Trophoblast cell (in vitro differentiated cells and primary cell): ENCODE results near the gene CYTH3.

ENCODE experiments used
- DNase-seq, 2 donors: peaks; one replicate each; pipeline ENCODE4 v3.0.0-alpha.2; 2016
- H2AFZ ChIP-seq: 2 replicates; pipeline ENCODE4 v1.6.1; 2013; ENCODE audit warnings: low read length, moderate library complexity, mild to moderate bottlenecking; ENCODE audit not compliant: insufficient read depth, poor library complexity
- H2AK5ac ChIP-seq: 2 replicates; pipeline ENCODE4 v1.6.1; 2013; ENCODE audit warnings: mild to moderate bottlenecking, low read length
- H2BK120ac ChIP-seq: 2 replicates; pipeline ENCODE4 v1.6.1; 2013; ENCODE audit warnings: low read length, mild to moderate bottlenecking, moderate library complexity; ENCODE audit not compliant: insufficient read depth, poor library complexity
- H2BK12ac ChIP-seq: 2 replicates; pipeline ENCODE4 v1.6.1; 2013; ENCODE audit warnings: mild to moderate bottlenecking, low read length, moderate library complexity
- H2BK5ac ChIP-seq: 2 replicates; pipeline ENCODE4 v1.6.1; 2013; ENCODE audit warnings: low read length, low read depth, moderate library complexity, mild to moderate bottlenecking; ENCODE audit not compliant: poor library complexity
- H3K14ac ChIP-seq: 2 replicates; pipeline ENCODE4 v1.6.1; 2013; ENCODE audit warnings: mild to moderate bottlenecking, low read length
- H3K18ac ChIP-seq: 2 replicates; pipeline ENCODE4 v1.6.1; 2013; ENCODE audit warnings: mild to moderate bottlenecking, low read length
- H3K23ac ChIP-seq: 2 replicates; pipeline ENCODE4 v1.6.1; 2013; ENCODE audit warnings: low read length
- H3K27ac ChIP-seq: 2 replicates; pipeline ENCODE4 v1.5.1; 2013; ENCODE audit warnings: low read depth, mild to moderate bottlenecking, inconsistent platforms, low read length, moderate library complexity
- H3K27me3 ChIP-seq: 2 replicates; pipeline ENCODE4 v1.6.1; 2013; ENCODE audit warnings: inconsistent platforms, mild to moderate bottlenecking, low read length, moderate library complexity; ENCODE audit not compliant: insufficient read depth
- H3K36me3 ChIP-seq, 2 experiments: 1 replicate in 1 of 2; 2 replicates in 1 of 2; pipeline ENCODE4 v1.6.1; 2013; ENCODE audit warnings: low read length in 2 of 2, mild to moderate bottlenecking in 2 of 2, moderate library complexity in 1 of 2; ENCODE audit not compliant: insufficient read depth in 2 of 2, control insufficient read depth in 1 of 2
- H3K4ac ChIP-seq: 2 replicates; pipeline ENCODE4 v1.6.1; 2013; ENCODE audit warnings: low read depth, mild to moderate bottlenecking, low read length, moderate library complexity
- H3K4me1 ChIP-seq, 2 experiments: 1 replicate in 1 of 2; 2 replicates in 1 of 2; pipeline ENCODE4 v1.6.1; 2013; ENCODE audit warnings: low read length in 2 of 2, mild to moderate bottlenecking in 2 of 2, moderate library complexity in 1 of 2; ENCODE audit not compliant: insufficient read depth in 2 of 2, control insufficient read depth in 1 of 2
- H3K4me2 ChIP-seq: 2 replicates; pipeline ENCODE4 v1.6.1; 2013; ENCODE audit warnings: inconsistent platforms, mild to moderate bottlenecking, low read length, moderate library complexity
- H3K4me3 ChIP-seq: 2 replicates; pipeline ENCODE4 v1.5.1; 2013; ENCODE audit warnings: mild to moderate bottlenecking, low read depth, low read length, inconsistent platforms
- H3K79me1 ChIP-seq: one replicate; pipeline ENCODE4 v1.6.1; 2013; ENCODE audit warnings: low read length
- H3K79me2 ChIP-seq: 2 replicates; pipeline ENCODE4 v1.6.1; 2013; ENCODE audit warnings: low read length, mild to moderate bottlenecking; ENCODE audit not compliant: control insufficient read depth, insufficient read depth, poor library complexity
- H3K9ac ChIP-seq: 2 replicates; pipeline ENCODE4 v1.6.1; 2013; ENCODE audit warnings: mild to moderate bottlenecking, low read length
- H3K9me3 ChIP-seq: 2 replicates; pipeline ENCODE4 v1.6.1; 2013; ENCODE audit warnings: low read depth, mild to moderate bottlenecking, control low read depth, inconsistent platforms, low read length; ENCODE audit not compliant: insufficient read depth
- H4K12ac ChIP-seq: 2 replicates; pipeline ENCODE4 v1.6.1; 2013; ENCODE audit warnings: low read depth, mild to moderate bottlenecking, low read length, moderate library complexity
- H4K8ac ChIP-seq: 2 replicates; pipeline ENCODE4 v1.6.1; 2013; ENCODE audit warnings: low read depth, mild to moderate bottlenecking, low read length, moderate library complexity
- H4K91ac ChIP-seq: one replicate; pipeline ENCODE4 v1.6.1; 2013; ENCODE audit warnings: low read depth, mild to moderate bottlenecking, low read length, moderate library complexity
- WGBS: extraction: QIAGEN DNeasy Blood & Tissue Kit; methylation state at CpG from one replicate; pipeline ENCODE4 v1.1.7; 2013; ENCODE audit warnings: missing lambda C conversion rate; ENCODE audit not compliant: insufficient read length, insufficient coverage; ENCODE audit errors: extremely low coverage; 5-methylcytosine and 5-hydroxymethylcytosine counted together

The CYTH3 gene

GRCh38 chr7:6210621-6211372 lies 61.6 kb downstream of the CYTH3 start:
- H3K79me1 ChIP-seq: no peaks in the 10 kb centered on the region
- H3K79me2 ChIP-seq: no peaks in the 10 kb centered on the region

GRCh38 chr7:6209340-6209739 lies 63.1 kb downstream of the CYTH3 start:
- no peak overlapping the region for H3K4ac ChIP-seq
- H3K9me3 ChIP-seq: no peaks in the 10 kb centered on the region
- no peaks in the 10 kb centered on the region for H3K4me1 ChIP-seq
- no peak overlapping the region for H4K12ac ChIP-seq
- no peak overlapping the region for H2BK5ac ChIP-seq
- no peak overlapping the region for H3K18ac ChIP-seq
- no peaks in the 10 kb centered on the region for H3K27me3 ChIP-seq
- H3K4me2 ChIP-seq: no peak overlapping the region
- no peak overlapping the region for H2AK5ac ChIP-seq
- no peak overlapping the region for H3K27ac ChIP-seq
- no peak overlapping the region for H3K23ac ChIP-seq
- H3K79me1 ChIP-seq: no peaks in the 10 kb centered on the region
- no peak overlapping the region for H4K8ac ChIP-seq
- H3K4me3 ChIP-seq: no peak overlapping the region
- no peak for DNase-seq
- no peak overlapping the region for H2BK120ac ChIP-seq
- WGBS: no CpG with 5 or more reads among the region's 6 CpGs
- no peak overlapping the region for H3K9ac ChIP-seq
- H3K36me3 ChIP-seq: no peaks in the 10 kb centered on the region
- H3K14ac ChIP-seq: no peak overlapping the region
- no peak overlapping the region for H2AFZ ChIP-seq
- no peaks in the 10 kb centered on the region for H3K79me2 ChIP-seq
- no peak overlapping the region for H4K91ac ChIP-seq
- no peak overlapping the region for H2BK12ac ChIP-seq

More at GRCh38 chr7:6210621-6211372, 61.6 kb downstream of the CYTH3 start:
- H3K27me3 ChIP-seq: no peaks in the 10 kb centered on the region
- no peaks in the 10 kb centered on the region for H3K9me3 ChIP-seq
- H3K4me3 ChIP-seq: no peak overlapping the region
- no peak overlapping the region for H4K12ac ChIP-seq
- no peak overlapping the region for H3K27ac ChIP-seq
- H3K4ac ChIP-seq: no peak overlapping the region
- no peak for DNase-seq
- no peaks in the 10 kb centered on the region for H3K4me1 ChIP-seq
- H2BK120ac ChIP-seq: no peak overlapping the region
- H2BK12ac ChIP-seq: no peak overlapping the region
- H3K4me2 ChIP-seq: no peak overlapping the region
- no peak overlapping the region for H2BK5ac ChIP-seq
- H4K91ac ChIP-seq: no peak overlapping the region
- no peak overlapping the region for H3K23ac ChIP-seq
- H2AK5ac ChIP-seq: no peak overlapping the region
- H3K18ac ChIP-seq: no peak overlapping the region
- WGBS: no CpG with 5 or more reads among the region's 7 CpGs
- H4K8ac ChIP-seq: no peak overlapping the region
- no peak overlapping the region for H3K14ac ChIP-seq
- no peaks in the 10 kb centered on the region for H3K36me3 ChIP-seq
- H2AFZ ChIP-seq: no peak overlapping the region
- H3K9ac ChIP-seq: no peak overlapping the region

GRCh38 chr7:6208573-6209328 lies 63.7 kb downstream of the CYTH3 start:
- Histone ChIP-seq H3K79me2 (no peaks in the 10 kb centered on the region), H3K4me2 (no peak overlapping the region), H2BK5ac (no peak overlapping the region), H4K91ac (no peak overlapping the region), H2AFZ (no peak overlapping the region), H3K18ac (no peak overlapping the region), H3K4me1 (no peaks in the 10 kb centered on the region), H4K12ac (no peak overlapping the region), H3K27ac (no peak overlapping the region), H3K27me3 (no peaks in the 10 kb centered on the region), H3K9me3 (no peaks in the 10 kb centered on the region), H2BK120ac (no peak overlapping the region), H2BK12ac (no peak overlapping the region), H3K4ac (no peak overlapping the region), H3K14ac (no peak overlapping the region), H3K9ac (no peak overlapping the region), H3K23ac (no peak overlapping the region), H4K8ac (no peak overlapping the region), H2AK5ac (no peak overlapping the region), H3K79me1 (no peaks in the 10 kb centered on the region), H3K36me3 (no peaks in the 10 kb centered on the region), H3K4me3 (no peak overlapping the region)
- WGBS: no CpG with 5 or more reads among the region's 5 CpGs
- DNase-seq: no peak

- Histone ChIP-seq H3K4ac (no peak overlapping the region), H3K27ac (no peak overlapping the region), H2BK12ac (no peak overlapping the region), H2AK5ac (no peak overlapping the region), H2AFZ (no peak overlapping the region), H2BK5ac (no peak overlapping the region), H4K12ac (no peak overlapping the region), H3K9ac (no peak overlapping the region), H3K36me3 (no peaks in the 10 kb centered on the region), H3K23ac (no peak overlapping the region), H3K4me3 (no peak overlapping the region), H3K18ac (no peak overlapping the region), H3K9me3 (no peaks in the 10 kb centered on the region), H3K27me3 (no peaks in the 10 kb centered on the region), H2BK120ac (no peak overlapping the region), H4K8ac (no peak overlapping the region), H3K4me2 (no peak overlapping the region), H3K79me2 (no peaks in the 10 kb centered on the region), H3K14ac (no peak overlapping the region), H3K79me1 (no peaks in the 10 kb centered on the region), H3K4me1 (peaks cover 0 to 2% of the 10 kb centered on the region in 2 experiments), H4K91ac (no peak overlapping the region)
- WGBS: no CpG with 5 or more reads among the region's 3 CpGs
- DNase-seq: no peak
Observed at GRCh38 chr7:6205971-6206660, 66.3 kb downstream of the CYTH3 start.
